Measurements from ENCODE around the gene CHRM4. TPM values are rescaled to one million over a fixed set of nuclear protein-coding genes. Genes with fewer than 3 reads are reported as not detected.
"Not testable (repeated sequence)": the region's sequence is repeated elsewhere in the genome, so short reads cannot be mapped to it uniquely, and the experiment has no call there.

The CHRM4 gene
- total and polyA plus RNA-seq, 2 of the 13 experiments (the other 11 are each of a cell fraction or from before 2014, with no cell fraction given), result 0.13 to 0.21 TPM

DNA sequence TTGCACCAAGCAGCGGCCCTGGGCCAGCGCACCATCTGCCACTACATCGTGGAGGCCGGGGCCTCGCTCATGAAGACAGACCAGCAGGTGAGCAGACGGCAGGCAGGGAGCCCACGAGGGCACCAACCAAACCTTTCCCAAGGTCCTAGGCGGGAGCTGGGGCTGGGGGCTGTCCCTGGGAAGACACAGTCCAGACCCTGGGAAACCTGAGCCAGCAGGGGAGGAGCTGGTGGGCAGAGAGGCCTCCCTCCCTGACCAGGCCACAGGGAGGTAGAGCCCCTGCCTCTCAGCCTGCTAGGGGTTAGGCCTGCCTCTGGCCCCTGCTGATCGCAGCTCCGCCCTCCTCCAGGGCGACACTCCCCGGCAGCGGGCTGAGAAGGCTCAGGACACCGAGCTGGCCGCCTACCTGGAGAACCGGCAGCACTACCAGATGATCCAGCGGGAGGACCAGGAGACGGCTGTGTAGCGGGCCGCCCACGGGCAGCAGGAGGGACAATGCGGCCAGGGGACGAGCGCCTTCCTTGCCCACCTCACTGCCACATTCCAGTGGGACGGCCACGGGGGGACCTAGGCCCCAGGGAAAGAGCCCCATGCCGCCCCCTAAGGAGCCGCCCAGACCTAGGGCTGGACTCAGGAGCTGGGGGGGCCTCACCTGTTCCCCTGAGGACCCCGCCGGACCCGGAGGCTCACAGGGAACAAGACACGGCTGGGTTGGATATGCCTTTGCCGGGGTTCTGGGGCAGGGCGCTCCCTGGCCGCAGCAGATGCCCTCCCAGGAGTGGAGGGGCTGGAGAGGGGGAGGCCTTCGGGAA, 11.9 kb downstream of the CHRM4 start (continued):
- TF ChIP-seq, protein P1, sequence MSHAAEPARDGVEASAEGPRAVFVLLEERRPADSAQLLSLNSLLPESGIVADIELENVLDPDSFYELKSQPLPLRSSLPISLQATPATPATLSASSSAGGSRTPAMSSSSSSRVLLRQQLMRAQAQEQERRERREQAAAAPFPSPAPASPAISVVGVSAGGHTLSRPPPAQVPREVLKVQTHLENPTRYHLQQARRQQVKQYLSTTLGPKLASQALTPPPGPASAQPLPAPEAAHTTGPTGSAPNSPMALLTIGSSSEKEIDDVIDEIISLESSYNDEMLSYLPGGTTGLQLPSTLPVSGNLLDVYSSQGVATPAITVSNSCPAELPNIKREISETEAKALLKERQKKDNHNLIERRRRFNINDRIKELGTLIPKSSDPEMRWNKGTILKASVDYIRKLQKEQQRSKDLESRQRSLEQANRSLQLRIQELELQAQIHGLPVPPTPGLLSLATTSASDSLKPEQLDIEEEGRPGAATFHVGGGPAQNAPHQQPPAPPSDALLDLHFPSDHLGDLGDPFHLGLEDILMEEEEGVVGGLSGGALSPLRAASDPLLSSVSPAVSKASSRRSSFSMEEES (CRISPR knock-in tag; IDR thresholded peaks at IDR 0.05), result 0 out of 2 replicates have a peak, but pooled peaks have one; percentile 28
- TF ChIP-seq FOXA1, NONO (IDR thresholded peaks at IDR 0.05): not testable (repeated sequence)
- TF ChIP-seq FOXA1 (CRISPR knock-in tag; IDR thresholded peaks at IDR 0.05), result 0 out of 2 replicates have a peak, but pooled peaks have one; percentile 6
- TF ChIP-seq RBFOX2 (IDR thresholded peaks at IDR 0.05; ENCODE audit: low read depth, low read length), result peak; percentile 61
- peak; percentile 31; the same call in 1 of the 2 replicates for TF ChIP-seq GABPB1 (CRISPR knock-in tag; IDR thresholded peaks at IDR 0.05)
- 0 out of 2 replicates have a peak, but pooled peaks have one; percentile 57 for TF ChIP-seq ZNF546 (CRISPR knock-in tag; conservative IDR thresholded peaks at IDR 0.05)
- TF ChIP-seq, protein P2, sequence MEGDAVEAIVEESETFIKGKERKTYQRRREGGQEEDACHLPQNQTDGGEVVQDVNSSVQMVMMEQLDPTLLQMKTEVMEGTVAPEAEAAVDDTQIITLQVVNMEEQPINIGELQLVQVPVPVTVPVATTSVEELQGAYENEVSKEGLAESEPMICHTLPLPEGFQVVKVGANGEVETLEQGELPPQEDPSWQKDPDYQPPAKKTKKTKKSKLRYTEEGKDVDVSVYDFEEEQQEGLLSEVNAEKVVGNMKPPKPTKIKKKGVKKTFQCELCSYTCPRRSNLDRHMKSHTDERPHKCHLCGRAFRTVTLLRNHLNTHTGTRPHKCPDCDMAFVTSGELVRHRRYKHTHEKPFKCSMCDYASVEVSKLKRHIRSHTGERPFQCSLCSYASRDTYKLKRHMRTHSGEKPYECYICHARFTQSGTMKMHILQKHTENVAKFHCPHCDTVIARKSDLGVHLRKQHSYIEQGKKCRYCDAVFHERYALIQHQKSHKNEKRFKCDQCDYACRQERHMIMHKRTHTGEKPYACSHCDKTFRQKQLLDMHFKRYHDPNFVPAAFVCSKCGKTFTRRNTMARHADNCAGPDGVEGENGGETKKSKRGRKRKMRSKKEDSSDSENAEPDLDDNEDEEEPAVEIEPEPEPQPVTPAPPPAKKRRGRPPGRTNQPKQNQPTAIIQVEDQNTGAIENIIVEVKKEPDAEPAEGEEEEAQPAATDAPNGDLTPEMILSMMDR (CRISPR knock-in tag; IDR thresholded peaks at IDR 0.05), result peak; percentile 40
- TF ChIP-seq RXRA (CRISPR knock-in tag; IDR thresholded peaks at IDR 0.05), result peak; percentile 46; the same call in 1 of the 2 replicates
- TF ChIP-seq TAF1 (CRISPR knock-in tag; IDR thresholded peaks at IDR 0.05), result peak; percentile 73
- TF ChIP-seq KLF16 (CRISPR knock-in tag; IDR thresholded peaks at IDR 0.05), result peak in 1 of 2 experiments; percentile 23; a peak in 1 of 4 replicates
- TF ChIP-seq, protein P3, sequence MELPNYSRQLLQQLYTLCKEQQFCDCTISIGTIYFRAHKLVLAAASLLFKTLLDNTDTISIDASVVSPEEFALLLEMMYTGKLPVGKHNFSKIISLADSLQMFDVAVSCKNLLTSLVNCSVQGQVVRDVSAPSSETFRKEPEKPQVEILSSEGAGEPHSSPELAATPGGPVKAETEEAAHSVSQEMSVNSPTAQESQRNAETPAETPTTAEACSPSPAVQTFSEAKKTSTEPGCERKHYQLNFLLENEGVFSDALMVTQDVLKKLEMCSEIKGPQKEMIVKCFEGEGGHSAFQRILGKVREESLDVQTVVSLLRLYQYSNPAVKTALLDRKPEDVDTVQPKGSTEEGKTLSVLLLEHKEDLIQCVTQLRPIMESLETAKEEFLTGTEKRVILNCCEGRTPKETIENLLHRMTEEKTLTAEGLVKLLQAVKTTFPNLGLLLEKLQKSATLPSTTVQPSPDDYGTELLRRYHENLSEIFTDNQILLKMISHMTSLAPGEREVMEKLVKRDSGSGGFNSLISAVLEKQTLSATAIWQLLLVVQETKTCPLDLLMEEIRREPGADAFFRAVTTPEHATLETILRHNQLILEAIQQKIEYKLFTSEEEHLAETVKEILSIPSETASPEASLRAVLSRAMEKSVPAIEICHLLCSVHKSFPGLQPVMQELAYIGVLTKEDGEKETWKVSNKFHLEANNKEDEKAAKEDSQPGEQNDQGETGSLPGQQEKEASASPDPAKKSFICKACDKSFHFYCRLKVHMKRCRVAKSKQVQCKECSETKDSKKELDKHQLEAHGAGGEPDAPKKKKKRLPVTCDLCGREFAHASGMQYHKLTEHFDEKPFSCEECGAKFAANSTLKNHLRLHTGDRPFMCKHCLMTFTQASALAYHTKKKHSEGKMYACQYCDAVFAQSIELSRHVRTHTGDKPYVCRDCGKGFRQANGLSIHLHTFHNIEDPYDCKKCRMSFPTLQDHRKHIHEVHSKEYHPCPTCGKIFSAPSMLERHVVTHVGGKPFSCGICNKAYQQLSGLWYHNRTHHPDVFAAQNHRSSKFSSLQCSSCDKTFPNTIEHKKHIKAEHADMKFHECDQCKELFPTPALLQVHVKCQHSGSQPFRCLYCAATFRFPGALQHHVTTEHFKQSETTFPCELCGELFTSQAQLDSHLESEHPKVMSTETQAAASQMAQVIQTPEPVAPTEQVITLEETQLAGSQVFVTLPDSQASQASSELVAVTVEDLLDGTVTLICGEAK (IDR thresholded peaks at IDR 0.05), result not testable (repeated sequence)
- TF ChIP-seq, protein P3 (CRISPR knock-in tag; IDR thresholded peaks at IDR 0.05), result peak; percentile 15; the same call in 1 of the 2 replicates
- peak; percentile 32; the same call in 1 of the 2 replicates for TF ChIP-seq MYC (CRISPR knock-in tag; IDR thresholded peaks at IDR 0.05; ENCODE audit: borderline replicate concordance)
- TF ChIP-seq ZNF160 (CRISPR knock-in tag; IDR thresholded peaks at IDR 0.05), result 0 out of 2 replicates have a peak, but pooled peaks have one; percentile 33
- TF ChIP-seq PITX1 (CRISPR knock-in tag; IDR thresholded peaks at IDR 0.05), result peak; percentile 58; the same call in 1 of the 2 replicates
- peak; percentile 56; the same call in 1 of the 2 replicates for TF ChIP-seq NONO (CRISPR knock-in tag; conservative IDR thresholded peaks at IDR 0.05)
- TF ChIP-seq ZFY (CRISPR knock-in tag; IDR thresholded peaks at IDR 0.05), result peak; percentile 79
